ENCODE data around the gene PDCD7. TPM values are rescaled to one million over a fixed set of nuclear protein-coding genes. Genes with fewer than 3 reads are reported as not detected.

Gene PDCD7
- total RNA-seq, 2 donors from 2014 or later = 25.4 to 33.1 TPM

DNA sequence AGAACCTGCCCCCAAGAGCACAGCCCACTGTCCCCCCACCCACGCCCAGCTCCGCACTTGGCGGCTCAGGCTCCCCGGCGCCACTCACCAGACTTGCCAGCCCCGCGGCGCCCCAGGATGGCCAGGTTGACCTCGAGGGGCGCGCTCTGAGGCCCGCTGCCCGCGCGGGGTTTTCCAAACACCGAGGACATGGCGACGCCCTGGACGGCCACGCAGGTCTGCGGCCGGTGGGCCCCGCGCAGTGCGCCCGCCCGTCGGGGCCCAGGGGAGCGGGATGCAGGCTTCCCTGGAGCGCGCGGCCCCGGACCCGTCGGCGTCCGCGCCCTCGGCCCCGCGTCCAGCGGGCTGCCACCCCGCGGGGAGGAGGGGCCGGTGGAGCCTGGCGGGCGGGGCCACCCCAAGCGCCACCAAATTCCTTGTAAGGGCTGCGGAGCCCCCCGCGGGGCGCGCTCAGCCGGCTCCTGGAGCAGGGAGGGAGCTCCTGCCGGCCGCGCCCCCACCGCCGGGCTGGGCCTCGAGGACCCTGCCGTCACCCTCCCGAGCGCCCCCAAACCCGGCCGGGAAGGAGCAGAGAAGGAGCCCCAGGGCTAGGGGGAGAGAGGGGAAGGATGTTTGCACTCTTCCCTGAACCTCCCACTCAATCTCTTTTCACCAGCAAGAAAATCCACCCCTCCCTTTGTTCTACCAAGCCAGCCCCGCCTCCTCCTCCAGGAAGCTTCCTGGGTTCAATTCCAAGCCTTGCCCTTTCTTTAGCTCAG lies 65.8 kb downstream of the PDCD7 start, which contains the start of gene RASL12:
Gene RASL12, minus strand, starts transcription at position 347 of the 758 bp plus-strand sequence. Its CDS starts 156 bp downstream, at position 191.
- Mint-ChIP-seq H3K4me1 (peaks cover 27% of the 10 kb centered on the region), H3K4me3 (peak within 1 kb of the TSS; percentile 90), H3K9me3 (no peaks in the 10 kb centered on the region), H3K27ac (peak within 1 kb of the TSS; percentile 97), H3K27me3 (ENCODE audit: insufficient read depth) (no peaks in the 10 kb centered on the region), H3K36me3 (ENCODE audit: low read depth) (peaks cover 16% of the 10 kb centered on the region)
- H3K9me3 ChIP-seq (ENCODE audit: control insufficient read depth, low read length) = peaks cover 4% of the 10 kb centered on the region
- TF ChIP-seq, protein P1, sequence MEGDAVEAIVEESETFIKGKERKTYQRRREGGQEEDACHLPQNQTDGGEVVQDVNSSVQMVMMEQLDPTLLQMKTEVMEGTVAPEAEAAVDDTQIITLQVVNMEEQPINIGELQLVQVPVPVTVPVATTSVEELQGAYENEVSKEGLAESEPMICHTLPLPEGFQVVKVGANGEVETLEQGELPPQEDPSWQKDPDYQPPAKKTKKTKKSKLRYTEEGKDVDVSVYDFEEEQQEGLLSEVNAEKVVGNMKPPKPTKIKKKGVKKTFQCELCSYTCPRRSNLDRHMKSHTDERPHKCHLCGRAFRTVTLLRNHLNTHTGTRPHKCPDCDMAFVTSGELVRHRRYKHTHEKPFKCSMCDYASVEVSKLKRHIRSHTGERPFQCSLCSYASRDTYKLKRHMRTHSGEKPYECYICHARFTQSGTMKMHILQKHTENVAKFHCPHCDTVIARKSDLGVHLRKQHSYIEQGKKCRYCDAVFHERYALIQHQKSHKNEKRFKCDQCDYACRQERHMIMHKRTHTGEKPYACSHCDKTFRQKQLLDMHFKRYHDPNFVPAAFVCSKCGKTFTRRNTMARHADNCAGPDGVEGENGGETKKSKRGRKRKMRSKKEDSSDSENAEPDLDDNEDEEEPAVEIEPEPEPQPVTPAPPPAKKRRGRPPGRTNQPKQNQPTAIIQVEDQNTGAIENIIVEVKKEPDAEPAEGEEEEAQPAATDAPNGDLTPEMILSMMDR (conservative IDR thresholded peaks at IDR 0.05) = no peak
- no peaks in the 10 kb centered on the region for H3K27me3 ChIP-seq (ENCODE audit: control insufficient read depth, insufficient read depth, low read length, poor library complexity, severe bottlenecking)
- H3K4me3 ChIP-seq (ENCODE audit: low read length) = peak within 1 kb of the TSS; percentile 89
- peak within 1 kb of the TSS; percentile 13 for H3K27ac ChIP-seq (ENCODE audit: low read depth, low read length)
- peaks cover 29% of the 10 kb centered on the region for H3K36me3 ChIP-seq (ENCODE audit: control insufficient read depth, insufficient read depth, low read length)
- DNase-seq = peak; percentile 84
- H3K9ac ChIP-seq (ENCODE audit: extremely low read depth, low read length, poor library complexity, severe bottlenecking) = peak within 1 kb of the TSS; percentile 88
- H3K4me1 ChIP-seq (ENCODE audit: control insufficient read depth, insufficient read depth, low read length) = peaks cover 8% of the 10 kb centered on the region
- 2 to 3% methylated on average over 16 to 66 of the region's 66 CpGs for WGBS, 2 experiments (ENCODE audit: insufficient coverage in 1 of 2, insufficient read length in 1 of 2)

Other genes starting within 250 kb of the PDCD7 start
- gene ANKDD1A, start 221.9 kb downstream of the PDCD7 start, total RNA-seq = 10 to 100 TPM; 22.5 to 30.0 TPM
- 10 to 100 TPM; 77.0 to 96.1 TPM for gene SPG21, start 143.9 kb downstream of the PDCD7 start, total RNA-seq
- 10 to 100 TPM; 17.8 to 23.2 TPM for gene MTFMT, start 104.2 kb downstream of the PDCD7 start, total RNA-seq
- gene SLC51B, start 88.4 kb downstream of the PDCD7 start, total RNA-seq = not detected
- gene RASL12, start 65.8 kb downstream of the PDCD7 start, total RNA-seq = 10 to 100 TPM; 27.2 TPM
- gene KBTBD13, start 57.1 kb downstream of the PDCD7 start, total RNA-seq = not detected
- 1 to 10 TPM; 3.4 to 4.2 TPM for gene UBAP1L, start 18.6 kb downstream of the PDCD7 start, total RNA-seq
- gene CLPX, start 51.5 kb upstream of the PDCD7 start, total RNA-seq = 10 to 100 TPM; 60.5 to 62.7 TPM
- under 1 TPM in 1 of 2 donors, not detected in 1; 0.07 TPM for gene CILP, start 77.7 kb upstream of the PDCD7 start, total RNA-seq
- 10 to 100 TPM in 1 of 2 donors, 1 to 10 TPM in 1; 4.3 to 11.6 TPM for gene PARP16, start 153.1 kb upstream of the PDCD7 start, total RNA-seq
- not detected for gene RNU5A-1, start 162.2 kb upstream of the PDCD7 start, total RNA-seq
- 10 to 100 TPM in 1 of 2 donors, not detected in 1; 18.6 TPM for gene RNU5B-1, start 170.9 kb upstream of the PDCD7 start, total RNA-seq
- gene IGDCC3, start 244.2 kb upstream of the PDCD7 start, total RNA-seq = 10 to 100 TPM in 1 of 2 donors, 1 to 10 TPM in 1; 7.9 to 13.5 TPM